ENCODE measurements around the gene ADK.

Gene ADK

DNA sequence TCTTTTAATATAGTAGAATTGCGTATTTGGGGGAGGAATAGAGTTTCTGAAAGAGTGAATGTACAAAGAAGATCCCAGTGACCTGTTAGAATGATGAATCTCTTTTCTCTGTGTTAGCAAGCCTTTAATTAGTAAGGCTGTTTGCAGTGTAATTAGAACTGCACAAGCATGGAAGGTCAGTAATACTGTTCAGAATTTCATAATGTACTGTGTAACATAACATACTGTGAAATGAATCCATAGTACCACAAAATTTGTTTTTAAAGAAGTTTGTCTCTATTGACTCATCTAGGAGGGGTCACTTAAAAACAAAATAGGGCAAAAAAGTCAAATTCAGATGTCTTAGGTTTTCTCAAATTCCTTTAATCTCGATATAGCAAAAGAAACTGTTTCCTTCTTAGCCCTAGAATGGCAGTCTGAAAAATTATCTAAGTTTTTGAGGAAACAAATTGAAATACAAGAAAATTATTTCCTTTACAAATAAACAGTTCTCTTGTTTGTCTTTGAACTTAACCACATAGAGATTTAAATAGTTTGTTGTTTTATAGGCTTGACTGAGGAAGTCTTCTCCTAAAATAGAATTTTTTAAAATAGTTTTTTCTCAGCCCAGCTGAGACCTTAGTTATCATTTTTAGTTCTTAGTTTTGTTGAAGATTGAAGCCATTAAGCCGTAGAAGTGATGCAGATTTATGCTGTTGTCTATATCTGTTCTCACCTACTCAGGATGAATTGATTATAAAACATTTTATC lies 12.5 kb downstream of the ADK start:
- TF ChIP-seq POLR2AphosphoS5 (IDR thresholded peaks at IDR 0.05; ENCODE audit: low read depth, low read length) = no peak
- no peak for TF ChIP-seq SIN3A (IDR thresholded peaks at IDR 0.05; ENCODE audit: borderline replicate concordance, insufficient read depth, low read length)
- TF ChIP-seq TAF1 (IDR thresholded peaks at IDR 0.05; ENCODE audit: borderline replicate concordance, insufficient read depth, low read length) = no peak
- no peak for TF ChIP-seq FOXP2 (optimal IDR thresholded peaks at IDR 0.05; ENCODE audit: borderline replicate concordance, extremely low read depth, extremely low read length, insufficient read depth)
- no peak for TF ChIP-seq REST (IDR thresholded peaks at IDR 0.05; ENCODE audit: insufficient read depth in 1 of 2, low read depth in 2 of 2, low read length in 2 of 2)

GRCh38 chr10:74164716-74165529 lies 13.9 kb downstream of the ADK start:
- no peak for TF ChIP-seq SIN3A (IDR thresholded peaks at IDR 0.05; ENCODE audit: borderline replicate concordance, insufficient read depth, low read length)
- no peak for TF ChIP-seq REST (IDR thresholded peaks at IDR 0.05; ENCODE audit: insufficient read depth in 1 of 2, low read depth in 2 of 2, low read length in 2 of 2)
- TF ChIP-seq FOXP2 (optimal IDR thresholded peaks at IDR 0.05; ENCODE audit: borderline replicate concordance, extremely low read depth, extremely low read length, insufficient read depth) = no peak
- TF ChIP-seq POLR2AphosphoS5 (IDR thresholded peaks at IDR 0.05; ENCODE audit: low read depth, low read length) = no peak
- no peak for TF ChIP-seq TAF1 (IDR thresholded peaks at IDR 0.05; ENCODE audit: borderline replicate concordance, insufficient read depth, low read length)

- TF ChIP-seq FOXP2 (optimal IDR thresholded peaks at IDR 0.05; ENCODE audit: borderline replicate concordance, extremely low read depth, extremely low read length, insufficient read depth) = no peak
Measured at GRCh38 chr10:74165530-74165901, 14.5 kb downstream of the ADK start.

DNA sequence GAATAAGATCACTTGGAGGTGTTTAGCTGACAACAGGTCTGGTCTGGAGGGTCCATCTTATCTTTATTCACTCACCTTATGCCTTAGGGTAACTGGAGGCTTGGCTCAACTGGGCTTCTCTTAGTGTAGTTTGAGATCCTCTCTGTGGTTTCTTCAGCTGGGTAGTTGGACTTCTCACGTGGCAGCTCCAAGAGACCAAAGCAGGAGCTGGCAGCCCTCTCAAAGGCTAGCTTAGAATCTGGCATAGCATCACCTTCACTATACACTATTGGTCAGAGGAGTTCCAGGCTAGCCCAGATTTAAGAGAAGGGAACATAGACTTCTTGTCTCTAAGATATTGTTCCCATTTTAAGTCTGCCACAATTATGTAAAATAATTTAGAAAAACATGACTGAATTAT lies 16.4 kb downstream of the ADK start:
- TF ChIP-seq FOXP2 (optimal IDR thresholded peaks at IDR 0.05; ENCODE audit: borderline replicate concordance, extremely low read depth, extremely low read length, insufficient read depth) = no peak
- no peak for TF ChIP-seq POLR2AphosphoS5 (IDR thresholded peaks at IDR 0.05; ENCODE audit: low read depth, low read length)
- no peak for TF ChIP-seq SIN3A (IDR thresholded peaks at IDR 0.05; ENCODE audit: borderline replicate concordance, insufficient read depth, low read length)
- no peak for TF ChIP-seq REST (IDR thresholded peaks at IDR 0.05; ENCODE audit: insufficient read depth in 1 of 2, low read depth in 2 of 2, low read length in 2 of 2)
- no peak for TF ChIP-seq TAF1 (IDR thresholded peaks at IDR 0.05; ENCODE audit: borderline replicate concordance, insufficient read depth, low read length)

DNA sequence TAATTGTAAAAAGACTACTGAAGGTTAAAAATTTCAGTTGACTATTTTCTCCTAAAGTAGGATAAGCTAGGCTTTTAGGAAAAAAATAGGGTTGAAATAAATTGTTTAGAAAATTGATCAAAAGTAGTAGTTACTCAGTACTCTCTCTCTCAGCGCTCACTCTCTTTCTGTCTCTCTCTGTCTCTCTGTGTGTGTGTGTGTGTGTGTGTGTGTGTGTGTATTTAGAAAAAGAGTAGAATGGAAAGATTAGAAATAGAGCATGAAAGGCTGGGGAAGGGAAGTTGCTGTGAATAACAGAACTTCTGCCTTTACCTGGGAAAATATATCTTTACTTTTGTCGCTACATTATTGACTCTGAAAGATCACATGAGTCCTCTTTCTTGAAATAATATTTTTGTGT lies 20.6 kb downstream of the ADK start:
- TF ChIP-seq FOXP2 (optimal IDR thresholded peaks at IDR 0.05; ENCODE audit: borderline replicate concordance, extremely low read depth, extremely low read length, insufficient read depth) = no peak

GRCh38 chr10:74174521-74174920 lies 23.5 kb downstream of the ADK start:
- no peak for TF ChIP-seq TAF1 (IDR thresholded peaks at IDR 0.05; ENCODE audit: borderline replicate concordance, insufficient read depth, low read length)
- TF ChIP-seq FOXP2 (optimal IDR thresholded peaks at IDR 0.05; ENCODE audit: borderline replicate concordance, extremely low read depth, extremely low read length, insufficient read depth) = no peak
- TF ChIP-seq POLR2AphosphoS5 (IDR thresholded peaks at IDR 0.05; ENCODE audit: low read depth, low read length) = no peak
- no peak for TF ChIP-seq SIN3A (IDR thresholded peaks at IDR 0.05; ENCODE audit: borderline replicate concordance, insufficient read depth, low read length)
- TF ChIP-seq REST (IDR thresholded peaks at IDR 0.05; ENCODE audit: insufficient read depth in 1 of 2, low read depth in 2 of 2, low read length in 2 of 2) = no peak
